IMR-90 (cell line): ENCODE data around the gene IMP3. TPM values are rescaled to one million over a fixed set of nuclear protein-coding genes. Genes with fewer than 3 reads are reported as not detected.

Source experiments
- ATAC-seq: fragments of 200-7000 bp; cut with Tn5 transposase; 2 replicates; pipeline ENCODE4 v1.9.1; 2020; ENCODE audit warnings: low read depth, mild to moderate bottlenecking, moderate library complexity
- BruUV-seq: library from RNA; stranded (reverse); fragments of 400-500 nt; replicated peaks from 2 replicates; lab custom pipeline; 2021; lab: Mats Ljungman, UMichigan
- CTCF ChIA-PET: fragments of 300-600 bp; formaldehyde crosslinking; extraction: SDS; loops from one replicate; lab custom pipeline; 2021; ENCODE audit warnings: antibody characterized with exemption; lab: Yijun Ruan, JAX
- POLR2A ChIA-PET: fragments of 300-600 bp; sonication (Branson Sonifier 250); formaldehyde crosslinking; loops from one replicate; lab custom pipeline; 2022; ENCODE audit warnings: antibody characterized with exemption; ENCODE audit not compliant: unreplicated experiment; lab: Charles Lee
- DNase-seq: peaks from one replicate; pipeline ENCODE4 v3.0.0; 2013
- H2AFZ ChIP-seq: replicated peaks from 2 replicates; pipeline ENCODE3; 2013; ENCODE audit warnings: low read length, mild to moderate bottlenecking; ENCODE audit not compliant: poor library complexity
- H2AK5ac ChIP-seq: 2 replicates; pipeline ENCODE4 v1.6.1; 2013; ENCODE audit warnings: low read depth, low read length, inconsistent platforms
- H2AK9ac ChIP-seq: replicated peaks from 2 replicates; pipeline ENCODE3; 2013; ENCODE audit warnings: mild to moderate bottlenecking, low read depth, low read length, moderate library complexity; ENCODE audit not compliant: poor library complexity
- H2BK120ac ChIP-seq: 2 replicates; pipeline ENCODE4 v1.6.1; 2013; ENCODE audit warnings: low read depth, low read length, inconsistent platforms
- H2BK15ac ChIP-seq: 3 replicates; pipeline ENCODE4 v1.6.1; 2013; ENCODE audit warnings: low read depth, low read length, inconsistent platforms
- H2BK20ac ChIP-seq: 2 replicates; pipeline ENCODE4 v1.6.1; 2013; ENCODE audit warnings: low read depth, mild to moderate bottlenecking, inconsistent platforms, low read length, moderate library complexity
- H2BK5ac ChIP-seq: 2 replicates; pipeline ENCODE4 v1.6.1; 2013; ENCODE audit warnings: mild to moderate bottlenecking, low read depth, low read length, inconsistent platforms; ENCODE audit not compliant: poor library complexity, severe bottlenecking
- H3K14ac ChIP-seq: replicated peaks from 2 replicates; pipeline ENCODE4 v1.6.1; 2013; ENCODE audit warnings: low read depth, low read length, inconsistent platforms
- H3K18ac ChIP-seq: 2 replicates; pipeline ENCODE4 v1.6.1; 2013; ENCODE audit warnings: low read depth, low read length, control low read depth
- H3K23ac ChIP-seq: 2 replicates; pipeline ENCODE4 v1.6.1; 2013; ENCODE audit warnings: low read depth, low read length, inconsistent platforms
- H3K27ac ChIP-seq: 2 replicates; pipeline ENCODE4 v1.5.1; 2013; ENCODE audit warnings: mild to moderate bottlenecking, control low read depth, low read length; ENCODE audit not compliant: insufficient read depth
- H3K27me3 ChIP-seq: 2 replicates; pipeline ENCODE4 v1.6.1; 2013; ENCODE audit warnings: low read length; ENCODE audit not compliant: control insufficient read depth, insufficient read depth
- H3K36me3 ChIP-seq: 2 replicates; pipeline ENCODE4 v1.6.1; 2013; ENCODE audit warnings: low read length, mixed read lengths; ENCODE audit not compliant: control insufficient read depth, insufficient read depth
- H3K4ac ChIP-seq: 2 replicates; pipeline ENCODE4 v1.6.1; 2013; ENCODE audit warnings: low read depth, low read length, inconsistent platforms
- H3K4me1 ChIP-seq: 2 replicates; pipeline ENCODE4 v1.6.1; 2013; ENCODE audit warnings: low read length, mixed read lengths; ENCODE audit not compliant: control insufficient read depth, insufficient read depth
- H3K4me2 ChIP-seq: 2 replicates; pipeline ENCODE4 v1.6.1; 2013; ENCODE audit warnings: low read depth, mild to moderate bottlenecking, control low read depth, low read length, moderate library complexity
- H3K4me3 ChIP-seq: 2 replicates; pipeline ENCODE4 v1.5.1; 2013; ENCODE audit warnings: low read depth, mild to moderate bottlenecking, control low read depth, low read length, moderate library complexity; ENCODE audit not compliant: insufficient read depth
- H3K56ac ChIP-seq: 2 replicates; pipeline ENCODE4 v1.6.1; 2013; ENCODE audit warnings: low read length, inconsistent platforms; ENCODE audit not compliant: insufficient read depth; ENCODE audit errors: extremely low read depth
- H3K79me1 ChIP-seq, 2 experiments: 2 replicates each; pipeline ENCODE4 v1.6.1; 2013; ENCODE audit warnings: low read length in 2 of 2, inconsistent platforms in 1 of 2, low read depth in 1 of 2
- H3K9ac ChIP-seq: 2 replicates; pipeline ENCODE4 v1.6.1; 2013; ENCODE audit warnings: low read depth, low read length, control low read depth
- H3K9me1 ChIP-seq: 2 replicates; pipeline ENCODE4 v1.6.1; 2013; ENCODE audit warnings: low read length, inconsistent platforms; ENCODE audit not compliant: insufficient read depth
- H3K9me3 ChIP-seq: 2 replicates; pipeline ENCODE4 v1.6.1; 2013; ENCODE audit warnings: low read length; ENCODE audit not compliant: control insufficient read depth, insufficient read depth
- H4K20me1 ChIP-seq: 2 replicates; pipeline ENCODE4 v1.6.1; 2013; ENCODE audit warnings: low read length, inconsistent platforms; ENCODE audit not compliant: insufficient read depth
- H4K5ac ChIP-seq: 2 replicates; pipeline ENCODE4 v1.6.1; 2013; ENCODE audit warnings: mild to moderate bottlenecking, low read depth, low read length, control low read depth
- H4K8ac ChIP-seq, 2 experiments: 2 replicates each; pipeline ENCODE4 v1.6.1; 2013; ENCODE audit warnings: low read depth in 2 of 2, low read length in 2 of 2, control low read depth in 1 of 2, inconsistent platforms in 1 of 2
- H4K91ac ChIP-seq: 2 replicates; pipeline ENCODE4 v1.6.1; 2013; ENCODE audit warnings: low read depth, low read length, inconsistent platforms; ENCODE audit not compliant: insufficient read depth
- POLR2A ChIP-seq: IDR thresholded peaks from 2 replicates; pipeline ENCODE4 v1.6.1; 2012; ENCODE audit warnings: mild to moderate bottlenecking, low read depth, low read length
- RFX5 ChIP-seq: IDR thresholded peaks from 2 replicates; pipeline ENCODE4 v1.8.0; 2012; ENCODE audit warnings: low read depth, mild to moderate bottlenecking, low read length, moderate library complexity
- WGBS, 2 experiments: methylation state at CpG; one replicate each; pipeline versions ENCODE4 v1.1.5 to v1.1.7; 2013; ENCODE audit warnings: missing lambda C conversion rate in 2 of 2; ENCODE audit not compliant: insufficient read length in 1 of 2; ENCODE audit errors: extremely low coverage in 2 of 2; 5-methylcytosine and 5-hydroxymethylcytosine counted together
- dilution Hi-C: fragments of 300-500 bp; cut with HindIII; formaldehyde crosslinking; loops from one replicate; pipeline ENCODE4 v1.14.3; 2018; ENCODE audit warnings: low sequenced_read_pairs; ENCODE audit not compliant: unreplicated experiment
- in situ Hi-C: fragments of 300-500 bp; cut with MboI; formaldehyde crosslinking; loops from 3 replicates; pipeline ENCODE4 v1.14.3; 2019; ENCODE audit warnings: low sequenced_read_pairs, inconsistent platforms, mixed read lengths
- intact Hi-C: fragments of 100-400 bp; cut with micrococcal nuclease; formaldehyde crosslinking; loops from 2 replicates; pipeline ENCODE4 v1.10.0; 2022
- polyA plus RNA-seq, 3 experiments: library from polyadenylated mRNA; depleted of rRNA; stranded (reverse); fragments of >200 nt; gene quantifications; 2 replicates each; pipeline ENCODE4 v1.2.3, GENCODE V29; 2012; ENCODE audit warnings: low replicate concordance in 1 of 3
- total RNA-seq: library from RNA; depleted of rRNA; stranded (reverse); fragments of >200 nt; gene quantifications from 2 replicates; pipeline ENCODE4 v1.2.3, GENCODE V29; 2012

The IMP3 gene
- total and polyA plus RNA-seq, 2 of the 4 experiments (the other 2 are of a cell fraction): 42.1 to 59.3 TPM

DNA sequence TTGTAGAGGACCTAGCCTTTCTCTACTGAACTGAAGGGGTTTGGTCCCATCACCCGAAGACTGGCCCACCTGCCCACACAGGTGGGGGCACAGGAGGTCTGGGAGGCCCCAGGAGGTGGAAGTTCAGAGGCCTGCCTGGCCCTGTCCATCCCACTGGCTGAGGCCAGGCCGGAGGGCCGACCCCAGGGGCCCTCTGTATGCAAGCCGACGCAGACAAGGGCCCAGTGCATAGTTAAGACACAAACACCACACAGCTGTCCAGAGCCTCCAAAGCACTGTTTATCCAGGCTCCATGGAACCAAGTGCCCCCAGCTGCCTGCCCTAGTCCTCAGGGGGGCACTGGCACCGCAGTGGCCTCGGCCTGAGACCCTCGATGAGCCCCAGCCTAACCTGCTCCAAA, 34.3 kb upstream of the IMP3 start:
- DNase-seq (no peak), ATAC-seq (no peak)
- Histone ChIP-seq H3K4ac (no peak overlapping the region), H3K27ac (no peak overlapping the region), H2BK15ac (no peak overlapping the region), H3K4me3 (no peak overlapping the region), H3K56ac (no peak overlapping the region), H4K8ac (no peak overlapping the region), H4K5ac (no peak overlapping the region), H3K79me1 (peaks cover 0 to 48% of the 10 kb centered on the region in 2 experiments), H3K27me3 (no peaks in the 10 kb centered on the region), H3K14ac (no peak overlapping the region), H4K91ac (no peak overlapping the region), H3K18ac (no peak overlapping the region), H3K9ac (no peak overlapping the region), H2BK5ac (no peak overlapping the region), H2BK120ac (no peak overlapping the region), H3K4me1 (peaks cover 26% of the 10 kb centered on the region), H3K23ac (no peak overlapping the region), H3K9me3 (no peaks in the 10 kb centered on the region), H2BK20ac (no peak overlapping the region), H3K4me2 (no peak overlapping the region), H2AFZ (peak overlapping the region; percentile 34), H3K9me1 (peaks cover 31% of the 10 kb centered on the region), H3K36me3 (peaks cover 5% of the 10 kb centered on the region; the same call in 1 of the 2 replicates), H2AK5ac (no peak overlapping the region; the same call in 1 of the 2 replicates), H2AK9ac (no peak overlapping the region), H4K20me1 (peaks cover 21% of the 10 kb centered on the region)
- dilution Hi-C loops: no loop called here
- intact Hi-C loops: loop anchor here (5.0 to 10.0 kb wide), 2 partner anchors 50 to 97 kb away; partner anchors contain the start of genes PTPN9 and SNUPN
- TF ChIP-seq POLR2A (0 out of 2 replicates have a peak, but pooled peaks have one; percentile 15), RFX5 (no peak)
- ChIA-PET POLR2A (no interaction called here), CTCF (no interaction called here)
- no TSS peak for BruUV-seq
- in situ Hi-C loops: no loop called here
- 90% methylated on average over 4 of the region's 8 CpGs; no CpG with 5 or more reads in 1 of the 2 experiments for WGBS, 2 experiments
